ENCODE results near the gene MEIS2. TPM values are rescaled to one million over a fixed set of nuclear protein-coding genes. Genes with fewer than 3 reads are reported as not detected.

The MEIS2 gene
- total RNA-seq, 1 experiment from 2014 or later, result 9.3 TPM

DNA sequence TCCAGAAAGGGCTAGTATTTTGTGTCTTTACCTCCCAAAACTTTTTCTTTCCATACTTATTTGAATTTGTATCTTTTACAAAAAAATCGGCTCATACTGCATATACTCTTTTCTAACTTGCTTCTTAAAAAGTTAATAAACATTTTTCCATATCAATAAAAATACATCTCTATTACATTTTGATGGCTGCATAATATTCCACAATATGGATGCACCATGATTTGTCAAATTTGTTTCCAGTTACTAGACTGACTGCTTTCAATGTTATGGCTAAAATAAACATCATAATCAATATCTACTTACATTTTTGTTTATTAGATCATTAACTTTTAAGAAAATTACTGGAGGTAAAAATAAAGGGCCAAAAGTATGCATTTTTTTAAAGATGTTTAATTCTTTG is 121.7 kb downstream of the MEIS2 start:
- ChIA-PET POLR2A (ENCODE audit: low non-redundant PET) (no interaction called here), CTCF (no interaction called here)
- Histone ChIP-seq H3K4me3 (ENCODE audit: low read depth, low read length, poor library complexity, severe bottlenecking) (no peak overlapping the region), H3K9me3 (ENCODE audit: low read depth, low read length, poor library complexity, severe bottlenecking) (peaks cover 4% of the 10 kb centered on the region), H3K36me3 (ENCODE audit: insufficient read depth, low read length, poor library complexity, severe bottlenecking) (no peaks in the 10 kb centered on the region), H3K27ac (ENCODE audit: low read depth, low read length, poor library complexity, severe bottlenecking) (no peak overlapping the region), H3K4me1 (ENCODE audit: insufficient read depth, low read length, poor library complexity, severe bottlenecking) (no peaks in the 10 kb centered on the region), H3K27me3 (replicated peaks; ENCODE audit: insufficient read depth, low read depth, low read length, poor library complexity) (no peaks in the 10 kb centered on the region)
- TF ChIP-seq, protein P1, sequence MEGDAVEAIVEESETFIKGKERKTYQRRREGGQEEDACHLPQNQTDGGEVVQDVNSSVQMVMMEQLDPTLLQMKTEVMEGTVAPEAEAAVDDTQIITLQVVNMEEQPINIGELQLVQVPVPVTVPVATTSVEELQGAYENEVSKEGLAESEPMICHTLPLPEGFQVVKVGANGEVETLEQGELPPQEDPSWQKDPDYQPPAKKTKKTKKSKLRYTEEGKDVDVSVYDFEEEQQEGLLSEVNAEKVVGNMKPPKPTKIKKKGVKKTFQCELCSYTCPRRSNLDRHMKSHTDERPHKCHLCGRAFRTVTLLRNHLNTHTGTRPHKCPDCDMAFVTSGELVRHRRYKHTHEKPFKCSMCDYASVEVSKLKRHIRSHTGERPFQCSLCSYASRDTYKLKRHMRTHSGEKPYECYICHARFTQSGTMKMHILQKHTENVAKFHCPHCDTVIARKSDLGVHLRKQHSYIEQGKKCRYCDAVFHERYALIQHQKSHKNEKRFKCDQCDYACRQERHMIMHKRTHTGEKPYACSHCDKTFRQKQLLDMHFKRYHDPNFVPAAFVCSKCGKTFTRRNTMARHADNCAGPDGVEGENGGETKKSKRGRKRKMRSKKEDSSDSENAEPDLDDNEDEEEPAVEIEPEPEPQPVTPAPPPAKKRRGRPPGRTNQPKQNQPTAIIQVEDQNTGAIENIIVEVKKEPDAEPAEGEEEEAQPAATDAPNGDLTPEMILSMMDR (conservative IDR thresholded peaks at IDR 0.05; ENCODE audit: low read depth, low read length), result no peak
- TF ChIP-seq EZH2 (IDR thresholded peaks at IDR 0.05; ENCODE audit: borderline replicate concordance, low read depth, low read length, poor library complexity, severe bottlenecking), result no peak
- BruUV-seq (replicated peaks), result no TSS peak
- intact Hi-C loops (cut with micrococcal nuclease; ENCODE audit: unreplicated experiment), result no loop called here
- no peak for DNase-seq (ENCODE audit: low spot score)

DNA sequence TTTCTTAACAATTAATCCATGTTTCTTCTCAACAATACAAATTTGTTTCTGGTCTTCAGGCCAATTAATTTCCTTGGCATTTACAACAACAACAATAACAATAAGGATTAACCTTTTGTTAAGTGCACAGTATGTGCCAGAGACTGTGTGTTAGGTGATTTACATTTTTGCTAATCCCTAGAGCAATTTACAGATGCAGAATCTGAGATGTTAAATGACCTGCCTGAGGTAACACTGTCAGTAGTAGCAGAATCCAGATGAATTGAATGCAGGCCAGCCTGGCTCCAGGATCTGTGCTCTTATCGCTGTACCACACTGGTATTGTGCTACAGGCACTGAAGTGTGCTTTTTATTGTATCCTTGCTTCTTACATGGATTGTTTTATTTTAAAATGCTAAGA is 122.2 kb downstream of the MEIS2 start:
- no peak overlapping the region for H3K4me3 ChIP-seq (ENCODE audit: low read depth, low read length, poor library complexity, severe bottlenecking)
- H3K36me3 ChIP-seq (ENCODE audit: insufficient read depth, low read length, poor library complexity, severe bottlenecking), result no peaks in the 10 kb centered on the region
- H3K4me1 ChIP-seq (ENCODE audit: insufficient read depth, low read length, poor library complexity, severe bottlenecking), result no peaks in the 10 kb centered on the region
- no peaks in the 10 kb centered on the region for H3K9me3 ChIP-seq (ENCODE audit: low read depth, low read length, poor library complexity, severe bottlenecking)
- intact Hi-C loops (cut with micrococcal nuclease; ENCODE audit: unreplicated experiment), result no loop called here
- no peak overlapping the region for H3K27ac ChIP-seq (ENCODE audit: low read depth, low read length, poor library complexity, severe bottlenecking)
- TF ChIP-seq, protein P1 (conservative IDR thresholded peaks at IDR 0.05; ENCODE audit: low read depth, low read length), result no peak
- TF ChIP-seq EZH2 (IDR thresholded peaks at IDR 0.05; ENCODE audit: borderline replicate concordance, low read depth, low read length, poor library complexity, severe bottlenecking), result no peak
- no peaks in the 10 kb centered on the region for H3K27me3 ChIP-seq (replicated peaks; ENCODE audit: insufficient read depth, low read depth, low read length, poor library complexity)
- ChIA-PET CTCF (no interaction called here), POLR2A (ENCODE audit: low non-redundant PET) (no interaction called here)
- BruUV-seq (replicated peaks), result no TSS peak
- no peak for DNase-seq (ENCODE audit: low spot score)

DNA sequence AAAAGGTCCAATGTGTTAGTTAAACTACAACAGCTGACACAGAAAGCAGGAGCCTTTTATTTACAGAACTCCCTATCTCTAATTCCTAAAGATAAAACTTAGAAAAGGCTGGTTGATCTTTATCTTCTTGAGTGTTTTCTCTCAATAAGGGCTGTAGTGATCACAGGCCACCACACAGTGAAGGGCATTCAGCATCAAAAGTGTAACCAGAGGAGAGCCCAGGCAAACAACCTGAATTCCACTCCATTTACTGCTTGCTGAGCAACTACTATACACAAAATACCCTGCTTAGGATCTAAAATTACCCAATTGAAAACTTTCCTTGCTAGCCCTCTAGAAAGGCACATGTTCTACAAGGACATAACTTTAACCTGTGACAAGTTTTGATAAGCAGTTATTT is 122.7 kb downstream of the MEIS2 start:
- Histone ChIP-seq H3K9me3 (ENCODE audit: low read depth, low read length, poor library complexity, severe bottlenecking) (no peaks in the 10 kb centered on the region), H3K27ac (ENCODE audit: low read depth, low read length, poor library complexity, severe bottlenecking) (no peak overlapping the region), H3K36me3 (ENCODE audit: insufficient read depth, low read length, poor library complexity, severe bottlenecking) (no peaks in the 10 kb centered on the region), H3K4me1 (ENCODE audit: insufficient read depth, low read length, poor library complexity, severe bottlenecking) (no peaks in the 10 kb centered on the region), H3K4me3 (ENCODE audit: low read depth, low read length, poor library complexity, severe bottlenecking) (no peak overlapping the region), H3K27me3 (replicated peaks; ENCODE audit: insufficient read depth, low read depth, low read length, poor library complexity) (no peaks in the 10 kb centered on the region)
- ChIA-PET POLR2A (ENCODE audit: low non-redundant PET) (no interaction called here), CTCF (no interaction called here)
- intact Hi-C loops (cut with micrococcal nuclease; ENCODE audit: unreplicated experiment), result no loop called here
- BruUV-seq (replicated peaks), result no TSS peak
- TF ChIP-seq EZH2 (IDR thresholded peaks at IDR 0.05; ENCODE audit: borderline replicate concordance, low read depth, low read length, poor library complexity, severe bottlenecking), result no peak
- TF ChIP-seq, protein P1 (conservative IDR thresholded peaks at IDR 0.05; ENCODE audit: low read depth, low read length), result no peak
- no peak for DNase-seq (ENCODE audit: low spot score)

Data from A673 (cell line).